ENCODE results near the gene PAF1. TPM values are rescaled to one million over a fixed set of nuclear protein-coding genes. Genes with fewer than 3 reads are reported as not detected.

The PAF1 gene
- total RNA-seq, 3 donors from 2014 or later, result 28.1 to 44.8 (median 32.3) TPM

DNA sequence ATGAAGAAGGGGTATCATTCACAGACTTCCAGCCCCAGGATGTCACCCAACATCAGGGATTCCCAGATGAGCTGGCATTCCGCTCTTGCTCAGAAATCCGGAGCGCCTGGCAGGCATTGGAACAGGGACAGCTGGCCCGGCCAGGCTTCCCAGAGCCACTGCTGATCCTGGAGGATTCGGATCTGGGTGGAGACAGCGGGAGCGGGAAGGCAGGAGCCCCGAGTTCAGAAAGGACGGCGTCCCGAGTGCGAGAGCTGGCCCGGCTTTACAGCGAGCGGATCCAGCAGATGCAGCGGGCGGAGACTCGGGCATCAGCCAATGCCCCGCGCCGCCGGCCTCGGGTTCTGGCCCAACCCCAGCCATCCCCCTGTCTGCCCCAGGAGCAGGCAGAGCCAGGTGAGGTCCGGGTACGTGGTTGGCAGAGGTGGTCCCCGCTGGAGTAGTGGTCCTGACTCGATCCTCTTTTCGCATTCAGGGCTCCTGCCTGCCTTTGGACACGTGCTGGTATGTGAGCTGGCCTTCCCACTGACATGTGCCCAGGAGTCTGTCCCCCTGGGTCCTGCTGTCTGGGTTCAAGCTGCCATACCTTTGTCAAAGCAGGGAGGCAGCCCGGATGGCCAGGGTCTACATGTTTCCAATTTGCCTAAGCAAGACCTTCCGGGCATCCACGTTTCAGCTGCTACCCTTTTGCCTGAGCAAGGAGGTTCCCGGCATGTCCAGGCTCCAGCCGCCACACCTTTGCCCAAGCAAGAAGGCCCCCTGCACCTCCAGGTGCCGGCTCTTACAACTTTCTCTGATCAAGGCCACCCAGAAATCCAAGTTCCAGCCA lies 32.6 kb upstream of the PAF1 start:
- H3K4me3 ChIP-seq, result no peak overlapping the region
- no peaks in the 10 kb centered on the region for H3K36me3 ChIP-seq (ENCODE audit: low read depth)
- DNase-seq (peak in 2 of 3 donors; percentile 18 to 44), ATAC-seq (no peak)
- intact Hi-C loops (cut with DNase I, micrococcal nuclease), result no loop called here
- no peaks in the 10 kb centered on the region for H3K4me1 ChIP-seq (ENCODE audit: low read depth)
- no peak for TF ChIP-seq CTCF (IDR thresholded peaks at IDR 0.05)
- no peaks in the 10 kb centered on the region for H3K9me3 ChIP-seq

DNA sequence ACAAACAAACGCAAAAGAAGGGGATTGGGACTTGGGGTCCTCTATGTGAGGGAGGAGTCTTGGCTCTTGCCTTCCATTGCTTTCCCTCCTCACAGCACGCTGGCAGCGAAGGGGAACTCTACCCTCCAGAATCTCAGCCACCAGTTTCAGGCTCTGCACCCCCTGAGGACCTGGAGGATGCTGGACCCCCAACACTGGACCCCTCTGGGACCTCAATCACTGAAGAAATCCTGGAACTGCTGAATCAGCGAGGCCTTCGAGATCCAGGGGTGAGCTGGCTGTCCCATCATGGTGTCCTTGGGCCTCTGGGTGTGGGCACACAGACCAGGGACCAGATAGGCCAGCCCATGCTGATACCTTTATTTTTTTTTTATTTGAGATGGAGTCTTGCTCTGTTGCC lies 31.1 kb upstream of the PAF1 start:
- Histone ChIP-seq H3K4me3 (no peak overlapping the region), H3K9me3 (no peaks in the 10 kb centered on the region), H3K36me3 (ENCODE audit: low read depth) (no peaks in the 10 kb centered on the region), H3K4me1 (ENCODE audit: low read depth) (no peaks in the 10 kb centered on the region)
- intact Hi-C loops (cut with DNase I, micrococcal nuclease), result no loop called here
- no peak for DNase-seq
- no peak for TF ChIP-seq CTCF (IDR thresholded peaks at IDR 0.05)
- ATAC-seq, result no peak

DNA sequence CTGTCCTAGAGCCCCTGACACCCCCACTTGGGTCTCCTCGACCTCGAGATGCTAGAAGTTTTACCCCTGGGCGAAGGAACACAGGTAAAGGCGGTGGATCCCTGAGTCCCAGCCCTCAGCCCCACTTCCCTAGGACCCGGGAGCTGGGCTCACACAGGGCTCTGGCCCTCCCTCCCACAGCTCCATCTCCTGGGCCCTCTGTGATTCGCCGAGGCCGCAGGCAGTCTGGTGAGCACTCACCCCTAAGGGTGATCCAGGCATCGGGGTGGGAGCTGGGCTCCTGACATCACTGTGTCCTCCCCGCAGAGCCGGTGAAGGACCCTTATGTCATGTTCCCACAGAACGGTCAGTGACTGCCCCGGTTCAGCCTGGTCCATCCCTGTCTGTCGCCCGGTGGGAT lies 29.9 kb upstream of the PAF1 start:
- Histone ChIP-seq H3K9me3 (no peaks in the 10 kb centered on the region), H3K36me3 (ENCODE audit: low read depth) (no peaks in the 10 kb centered on the region), H3K4me1 (ENCODE audit: low read depth) (no peaks in the 10 kb centered on the region), H3K4me3 (no peak overlapping the region)
- TF ChIP-seq CTCF (IDR thresholded peaks at IDR 0.05), result no peak
- DNase-seq (peak in 1 of 3 donors; percentile 39), ATAC-seq (no peak)
- intact Hi-C loops (cut with DNase I, micrococcal nuclease), result no loop called here

- TF ChIP-seq CTCF (IDR thresholded peaks at IDR 0.05), result no peak
- Histone ChIP-seq H3K9me3 (no peaks in the 10 kb centered on the region), H3K4me3 (no peak overlapping the region), H3K36me3 (ENCODE audit: low read depth) (no peaks in the 10 kb centered on the region), H3K4me1 (ENCODE audit: low read depth) (no peaks in the 10 kb centered on the region)
- DNase-seq, result peak in 1 of 3 donors; percentile 27
- intact Hi-C loops (cut with DNase I, micrococcal nuclease), result no loop called here
- no peak for ATAC-seq
Observed at GRCh38 chr19:39419003-39419402, 28.1 kb upstream of the PAF1 start.

DNA sequence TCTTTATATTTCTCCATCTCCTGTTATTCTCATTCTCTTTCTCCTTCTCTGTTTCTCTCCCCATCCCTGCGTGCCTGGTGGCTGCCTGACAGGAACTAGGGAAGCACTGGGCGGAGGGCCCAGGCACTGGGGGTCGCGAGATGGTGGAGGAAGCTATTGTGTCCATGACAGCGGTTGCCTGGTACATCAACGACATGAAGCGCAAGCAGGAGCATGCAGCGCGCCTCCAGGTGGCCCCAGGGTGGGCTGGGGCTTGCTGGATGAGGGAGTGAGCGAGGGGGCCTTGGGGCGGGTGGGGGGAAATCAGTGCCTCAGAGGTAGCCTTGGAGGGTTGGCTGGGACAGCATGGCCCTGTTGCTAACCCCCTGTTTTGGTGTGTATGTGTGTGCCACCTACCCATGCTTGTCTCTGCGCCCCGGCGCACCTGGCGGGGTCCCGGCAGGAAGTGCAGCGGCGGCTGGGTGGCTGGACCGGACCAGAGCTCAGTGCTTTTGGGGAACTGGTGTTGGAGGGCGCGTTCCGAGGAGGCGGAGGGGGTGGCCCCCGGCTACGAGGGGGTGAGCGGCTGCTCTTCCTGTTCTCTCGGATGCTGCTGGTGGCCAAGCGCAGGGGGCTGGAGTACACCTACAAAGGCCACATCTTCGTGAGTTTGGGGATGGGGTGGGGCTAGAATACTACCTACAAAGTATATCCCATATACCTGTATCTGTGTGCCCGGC lies 26.7 kb upstream of the PAF1 start:
- ATAC-seq (no peak), DNase-seq (peak in 1 of 3 donors; percentile 52)
- Histone ChIP-seq H3K9me3 (no peaks in the 10 kb centered on the region), H3K36me3 (ENCODE audit: low read depth) (no peaks in the 10 kb centered on the region), H3K4me3 (no peak overlapping the region), H3K4me1 (ENCODE audit: low read depth) (peaks cover 3% of the 10 kb centered on the region)
- intact Hi-C loops (cut with DNase I, micrococcal nuclease), result no loop called here
- no peak for TF ChIP-seq CTCF (IDR thresholded peaks at IDR 0.05)
